ENCODE measurements around the gene SCIMP.
"Not testable (repeated sequence)": the region's sequence is repeated elsewhere in the genome, so short reads cannot be mapped to it uniquely, and the experiment has no call there.

SCIMP gene

GRCh38 chr17:5179003-5179402 lies 55.7 kb downstream of the SCIMP start:
- no peak overlapping the region for H3K27ac ChIP-seq
- no peak for DNase-seq
- H3K27me3 ChIP-seq (replicated peaks): no peaks in the 10 kb centered on the region
- in situ Hi-C loops (cut with HindIII; ENCODE audit: low pct_ligation_motif_present, low sequenced_read_pairs): no loop called here
- no peak overlapping the region for H3K4me3 ChIP-seq (ENCODE audit: low read depth, low read length)
- peaks cover 7% of the 10 kb centered on the region for H3K36me3 ChIP-seq (replicated peaks)
- TF ChIP-seq CTCF (IDR thresholded peaks at IDR 0.05; ENCODE audit: low read depth, low read length, missing control alignments): no peak

GRCh38 chr17:5175027-5175426 lies 59.6 kb downstream of the SCIMP start:
- in situ Hi-C loops (cut with HindIII; ENCODE audit: low pct_ligation_motif_present, low sequenced_read_pairs); H3K27ac ChIP-seq: not testable (repeated sequence)

GRCh38 chr17:5165791-5166564 lies 68.7 kb downstream of the SCIMP start:
- H3K27ac ChIP-seq: peak overlapping the region; percentile 67
- H3K36me3 ChIP-seq (replicated peaks); in situ Hi-C loops (cut with HindIII; ENCODE audit: low pct_ligation_motif_present, low sequenced_read_pairs); H3K27me3 ChIP-seq (replicated peaks); H3K4me3 ChIP-seq (ENCODE audit: low read depth, low read length): not testable (repeated sequence)
- peak; percentile 25 for DNase-seq

More at GRCh38 chr17:5175027-5175426, 59.6 kb downstream of the SCIMP start:
- not testable (repeated sequence) for H3K27me3 ChIP-seq (replicated peaks); DNase-seq; H3K4me3 ChIP-seq (ENCODE audit: low read depth, low read length); H3K36me3 ChIP-seq (replicated peaks)

GRCh38 chr17:5164436-5164835 lies 70.2 kb downstream of the SCIMP start:
- no peak for DNase-seq
- TF ChIP-seq CTCF (IDR thresholded peaks at IDR 0.05; ENCODE audit: low read depth, low read length, missing control alignments): no peak

GRCh38 chr17:5161793-5162192 lies 72.9 kb downstream of the SCIMP start:
- H3K4me3 ChIP-seq (ENCODE audit: low read depth, low read length); H3K27ac ChIP-seq; in situ Hi-C loops (cut with HindIII; ENCODE audit: low pct_ligation_motif_present, low sequenced_read_pairs); H3K27me3 ChIP-seq (replicated peaks); H3K36me3 ChIP-seq (replicated peaks); DNase-seq: not testable (repeated sequence)

More at GRCh38 chr17:5164436-5164835, 70.2 kb downstream of the SCIMP start:
- in situ Hi-C loops (cut with HindIII; ENCODE audit: low pct_ligation_motif_present, low sequenced_read_pairs): no loop called here
- H3K4me3 ChIP-seq (ENCODE audit: low read depth, low read length): no peak overlapping the region
- no peak overlapping the region for H3K27ac ChIP-seq
- no peaks in the 10 kb centered on the region for H3K36me3 ChIP-seq (replicated peaks)
- no peaks in the 10 kb centered on the region for H3K27me3 ChIP-seq (replicated peaks)

- in situ Hi-C loops (cut with HindIII; ENCODE audit: low pct_ligation_motif_present, low sequenced_read_pairs); H3K4me3 ChIP-seq (ENCODE audit: low read depth, low read length); H3K27me3 ChIP-seq (replicated peaks); H3K27ac ChIP-seq; DNase-seq; H3K36me3 ChIP-seq (replicated peaks): not testable (repeated sequence)
Measured at GRCh38 chr17:5160702-5161101, 74.0 kb downstream of the SCIMP start.

Measured in brain microvascular endothelial cell (primary cell).